ENCODE data around the gene VPS37B. TPM values are rescaled to one million over a fixed set of nuclear protein-coding genes. Genes with fewer than 3 reads are reported as not detected.

Gene VPS37B
- total RNA-seq, 1 experiment from 2014 or later, result 104 TPM

GRCh38 chr12:122929148-122929538 lies 33.2 kb upstream of the VPS37B start:
- no peaks in the 10 kb centered on the region for H3K27me3 Mint-ChIP-seq (ENCODE audit: unreplicated experiment)
- CTCF ChIA-PET, result interaction anchor here (0.6 kb wide), 1 partner anchor 22 kb away, joined by 4 read pairs; no protein-coding TSS in a partner anchor
- H3K4me1 Mint-ChIP-seq (ENCODE audit: low read depth, unreplicated experiment), result no peaks in the 10 kb centered on the region
- no peak overlapping the region for H3K27ac Mint-ChIP-seq (ENCODE audit: unreplicated experiment)
- no peak for DNase-seq
- intact Hi-C loops (cut with micrococcal nuclease; ENCODE audit: unreplicated experiment), result no loop called here
- H3K36me3 Mint-ChIP-seq (ENCODE audit: insufficient read depth, unreplicated experiment), result peaks cover 6% of the 10 kb centered on the region
- no peaks in the 10 kb centered on the region for H3K9me3 Mint-ChIP-seq (ENCODE audit: low read depth, unreplicated experiment)
- TF ChIP-seq, protein P1, sequence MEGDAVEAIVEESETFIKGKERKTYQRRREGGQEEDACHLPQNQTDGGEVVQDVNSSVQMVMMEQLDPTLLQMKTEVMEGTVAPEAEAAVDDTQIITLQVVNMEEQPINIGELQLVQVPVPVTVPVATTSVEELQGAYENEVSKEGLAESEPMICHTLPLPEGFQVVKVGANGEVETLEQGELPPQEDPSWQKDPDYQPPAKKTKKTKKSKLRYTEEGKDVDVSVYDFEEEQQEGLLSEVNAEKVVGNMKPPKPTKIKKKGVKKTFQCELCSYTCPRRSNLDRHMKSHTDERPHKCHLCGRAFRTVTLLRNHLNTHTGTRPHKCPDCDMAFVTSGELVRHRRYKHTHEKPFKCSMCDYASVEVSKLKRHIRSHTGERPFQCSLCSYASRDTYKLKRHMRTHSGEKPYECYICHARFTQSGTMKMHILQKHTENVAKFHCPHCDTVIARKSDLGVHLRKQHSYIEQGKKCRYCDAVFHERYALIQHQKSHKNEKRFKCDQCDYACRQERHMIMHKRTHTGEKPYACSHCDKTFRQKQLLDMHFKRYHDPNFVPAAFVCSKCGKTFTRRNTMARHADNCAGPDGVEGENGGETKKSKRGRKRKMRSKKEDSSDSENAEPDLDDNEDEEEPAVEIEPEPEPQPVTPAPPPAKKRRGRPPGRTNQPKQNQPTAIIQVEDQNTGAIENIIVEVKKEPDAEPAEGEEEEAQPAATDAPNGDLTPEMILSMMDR (IDR thresholded peaks at IDR 0.05; ENCODE audit: unreplicated experiment), result no peak
- no TSS peak for BruUV-seq (replicated peaks)
- H3K4me3 Mint-ChIP-seq (ENCODE audit: low read depth, unreplicated experiment), result no peak overlapping the region

DNA sequence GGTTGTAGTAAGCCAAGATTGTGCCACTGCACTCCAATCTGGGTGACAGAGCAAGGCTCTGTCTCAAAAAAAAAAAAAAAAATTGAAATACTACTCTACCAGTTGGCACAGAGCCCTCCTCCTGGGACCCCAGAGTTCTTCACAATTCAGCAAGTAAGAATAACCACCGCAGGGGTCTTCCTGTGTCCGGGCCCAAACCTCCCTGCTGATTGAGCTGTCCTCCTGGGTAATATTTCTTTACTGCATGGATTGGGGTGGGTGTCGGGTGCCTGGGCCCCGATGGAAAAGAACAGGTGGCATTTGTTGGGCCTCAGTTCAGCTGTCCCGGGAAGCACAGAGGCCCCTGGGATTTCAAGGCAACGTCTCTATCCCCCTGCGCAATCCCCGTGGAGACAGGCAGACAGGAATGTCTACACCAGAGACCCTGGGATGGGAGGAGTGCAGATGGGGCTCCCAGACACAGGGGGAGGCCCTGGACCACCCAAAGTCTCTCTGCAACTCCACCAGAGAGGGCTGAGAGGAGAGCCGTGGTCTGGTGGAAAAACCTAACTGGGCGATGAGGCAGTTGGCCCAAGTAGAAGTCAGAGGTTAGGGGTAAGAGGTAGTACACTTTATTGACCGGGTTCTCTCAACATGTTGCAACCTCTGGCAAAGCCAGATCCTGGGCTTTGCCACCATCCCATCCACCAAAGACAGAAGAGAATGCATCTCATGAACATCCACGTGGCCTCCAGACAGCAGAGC lies 32.7 kb upstream of the VPS37B start:
- TF ChIP-seq, protein P1 (IDR thresholded peaks at IDR 0.05; ENCODE audit: unreplicated experiment), result no peak
- no peak for DNase-seq
- BruUV-seq (replicated peaks), result no TSS peak
- Mint-ChIP-seq H3K9me3 (ENCODE audit: low read depth, unreplicated experiment) (no peaks in the 10 kb centered on the region), H3K36me3 (ENCODE audit: insufficient read depth, unreplicated experiment) (peaks cover 6% of the 10 kb centered on the region), H3K4me1 (ENCODE audit: low read depth, unreplicated experiment) (no peaks in the 10 kb centered on the region), H3K27me3 (ENCODE audit: unreplicated experiment) (no peaks in the 10 kb centered on the region), H3K27ac (ENCODE audit: unreplicated experiment) (no peak overlapping the region), H3K4me3 (ENCODE audit: low read depth, unreplicated experiment) (no peak overlapping the region)
- CTCF ChIA-PET, result no interaction called here
- intact Hi-C loops (cut with micrococcal nuclease; ENCODE audit: unreplicated experiment), result no loop called here

GRCh38 chr12:122927756-122928403 lies 32.0 kb upstream of the VPS37B start:
- Mint-ChIP-seq H3K36me3 (ENCODE audit: insufficient read depth, unreplicated experiment) (peaks cover 6% of the 10 kb centered on the region), H3K9me3 (ENCODE audit: low read depth, unreplicated experiment) (no peaks in the 10 kb centered on the region)

GRCh38 chr12:122921917-122922316 lies 26.0 kb upstream of the VPS37B start:
- intact Hi-C loops (cut with micrococcal nuclease; ENCODE audit: unreplicated experiment), result no loop called here
- BruUV-seq (replicated peaks), result no TSS peak
- CTCF ChIA-PET, result interaction anchor here (1.8 kb wide), 1 partner anchor 25 kb away, joined by 5 read pairs; no protein-coding TSS in a partner anchor

More at GRCh38 chr12:122927756-122928403, 32.0 kb upstream of the VPS37B start:
- CTCF ChIA-PET, result no interaction called here
- TF ChIP-seq, protein P1 (IDR thresholded peaks at IDR 0.05; ENCODE audit: unreplicated experiment), result no peak
- DNase-seq, result no peak
- no peaks in the 10 kb centered on the region for H3K4me1 Mint-ChIP-seq (ENCODE audit: low read depth, unreplicated experiment)
- intact Hi-C loops (cut with micrococcal nuclease; ENCODE audit: unreplicated experiment), result no loop called here
- no peak overlapping the region for H3K4me3 Mint-ChIP-seq (ENCODE audit: low read depth, unreplicated experiment)
- no peaks in the 10 kb centered on the region for H3K27me3 Mint-ChIP-seq (ENCODE audit: unreplicated experiment)
- no TSS peak for BruUV-seq (replicated peaks)
- no peak overlapping the region for H3K27ac Mint-ChIP-seq (ENCODE audit: unreplicated experiment)

More at GRCh38 chr12:122921917-122922316, 26.0 kb upstream of the VPS37B start:
- H3K9me3 Mint-ChIP-seq (ENCODE audit: low read depth, unreplicated experiment), result no peaks in the 10 kb centered on the region
- TF ChIP-seq, protein P1 (IDR thresholded peaks at IDR 0.05; ENCODE audit: unreplicated experiment), result no peak
- no peak for DNase-seq
- H3K27ac Mint-ChIP-seq (ENCODE audit: unreplicated experiment), result no peak overlapping the region
- no peaks in the 10 kb centered on the region for H3K27me3 Mint-ChIP-seq (ENCODE audit: unreplicated experiment)
- peaks cover 37% of the 10 kb centered on the region for H3K4me1 Mint-ChIP-seq (ENCODE audit: low read depth, unreplicated experiment)
- peaks cover 6% of the 10 kb centered on the region for H3K36me3 Mint-ChIP-seq (ENCODE audit: insufficient read depth, unreplicated experiment)
- no peak overlapping the region for H3K4me3 Mint-ChIP-seq (ENCODE audit: low read depth, unreplicated experiment)
